HG03521 (cell line): Measurements from ENCODE around the gene ARMC12.
"Not testable (repeated sequence)": the region's sequence is repeated elsewhere in the genome, so short reads cannot be mapped to it uniquely, and the experiment has no call there.

Experiments used
- ATAC-seq: cut with Tn5 transposase; IDR thresholded peaks from one replicate; pipeline ENCODE4 v1.9.1; 2021; ENCODE audit warnings: mild to moderate bottlenecking, moderate library complexity; ENCODE audit not compliant: unreplicated experiment

The ARMC12 gene

GRCh38 chr6:35736982-35737412 lies at the start of gene ARMC12:
TSS of gene ARMC12 (plus strand) at chr6:35737032. CDS start at chr6:35737109, 77 bp downstream.
- no peak for ATAC-seq

- ATAC-seq: peak; percentile 29
These were observed 48.9 kb upstream of the ARMC12 start for GRCh38 chr6:35687658-35688604.

- peak; percentile 90 for ATAC-seq
These were observed 48.1 kb upstream of the ARMC12 start, which contains the start of gene FKBP5 for GRCh38 chr6:35688605-35689322. TSS of gene FKBP5 (minus strand) at chr6:35688915. CDS start at chr6:35642824, 46,091 bp downstream.

- ATAC-seq: not testable (repeated sequence)
These were observed 46.8 kb upstream of the ARMC12 start for GRCh38 chr6:35690006-35690405.

- no peak for ATAC-seq
These were observed 46.3 kb upstream of the ARMC12 start for GRCh38 chr6:35690484-35690883.

- no peak for ATAC-seq
These were observed 45.6 kb upstream of the ARMC12 start for GRCh38 chr6:35691027-35691824.

GRCh38 chr6:35694462-35694861 lies 42.4 kb upstream of the ARMC12 start:
- no peak for ATAC-seq

- not testable (repeated sequence) for ATAC-seq
These were observed 38.4 kb upstream of the ARMC12 start for GRCh38 chr6:35698430-35698829.

GRCh38 chr6:35698858-35699257 lies 38.0 kb upstream of the ARMC12 start:
- no peak for ATAC-seq

GRCh38 chr6:35703554-35703953 lies 33.3 kb upstream of the ARMC12 start:
- ATAC-seq: no peak

GRCh38 chr6:35706468-35706867 lies 30.4 kb upstream of the ARMC12 start:
- no peak for ATAC-seq

GRCh38 chr6:35707714-35708407 lies 29.0 kb upstream of the ARMC12 start:
- ATAC-seq: no peak

- no peak for ATAC-seq
These were observed 28.2 kb upstream of the ARMC12 start for GRCh38 chr6:35708585-35708984.

GRCh38 chr6:35710241-35710847 lies 26.5 kb upstream of the ARMC12 start:
- no peak for ATAC-seq

- ATAC-seq: no peak
These were observed 25.1 kb upstream of the ARMC12 start for GRCh38 chr6:35711731-35712130.

- ATAC-seq: no peak
These were observed 23.6 kb upstream of the ARMC12 start for GRCh38 chr6:35713006-35713767.

- ATAC-seq: no peak
These were observed 20.0 kb upstream of the ARMC12 start for GRCh38 chr6:35716798-35717197.

GRCh38 chr6:35717449-35718374 lies 19.1 kb upstream of the ARMC12 start:
- ATAC-seq: no peak
